Measurements from ENCODE around the gene KIAA1958. TPM values are rescaled to one million over a fixed set of nuclear protein-coding genes. Genes with fewer than 3 reads are reported as not detected.

Gene KIAA1958
- total RNA-seq, 2 experiments from 2014 or later, result 5.6 to 6.8 TPM

DNA sequence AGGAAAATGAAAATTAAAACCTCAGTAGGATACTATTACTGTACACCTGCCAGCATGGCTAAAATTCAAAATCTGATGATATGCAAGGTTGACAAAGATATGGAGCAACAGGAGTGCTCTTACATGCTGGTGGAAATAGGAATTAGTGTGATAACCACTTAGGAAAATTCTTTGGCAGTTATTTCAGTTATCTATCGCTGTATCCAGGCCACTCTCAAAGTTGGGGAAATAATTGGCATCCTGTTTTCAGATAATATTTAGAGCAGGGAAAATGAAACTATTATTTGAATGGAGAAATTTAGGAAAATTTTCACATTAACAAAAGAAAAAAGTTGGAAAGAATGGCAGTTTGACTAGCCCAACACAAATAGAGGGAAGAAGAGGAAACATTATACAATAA, 50.9 kb downstream of the KIAA1958 start:
- ATAC-seq (ENCODE audit: poor library complexity) (no peak), DNase-seq (no peak)
- Histone ChIP-seq H3K9me3 (ENCODE audit: control insufficient read depth in 1 of 2, insufficient read depth in 1 of 2, low read length in 2 of 2) (no peaks in the 10 kb centered on the region), H3K27me3 (ENCODE audit: control insufficient read depth in 1 of 2, insufficient read depth in 2 of 2, low read length in 2 of 2) (no peaks in the 10 kb centered on the region), H3K4me1 (ENCODE audit: insufficient read depth, low read length) (no peaks in the 10 kb centered on the region), H3K27ac (ENCODE audit: low read depth in 1 of 2, low read length in 2 of 2) (no peak overlapping the region), H3K4me3 (ENCODE audit: low read length) (no peak overlapping the region), H3K36me3 (ENCODE audit: insufficient read depth, low read length) (no peaks in the 10 kb centered on the region)
- CTCF ChIA-PET, result no interaction called here
- H3K9me3 Mint-ChIP-seq, result peaks cover 3% of the 10 kb centered on the region
- no peak overlapping the region for H3K27ac Mint-ChIP-seq
- intact Hi-C loops (cut with DNase I, micrococcal nuclease), result no loop called here
- no peaks in the 10 kb centered on the region for H3K27me3 Mint-ChIP-seq
- H3K4me3 Mint-ChIP-seq, result no peak overlapping the region
- H3K4me1 Mint-ChIP-seq (ENCODE audit: low read depth), result peaks cover 11% of the 10 kb centered on the region
- TF ChIP-seq, protein P1, sequence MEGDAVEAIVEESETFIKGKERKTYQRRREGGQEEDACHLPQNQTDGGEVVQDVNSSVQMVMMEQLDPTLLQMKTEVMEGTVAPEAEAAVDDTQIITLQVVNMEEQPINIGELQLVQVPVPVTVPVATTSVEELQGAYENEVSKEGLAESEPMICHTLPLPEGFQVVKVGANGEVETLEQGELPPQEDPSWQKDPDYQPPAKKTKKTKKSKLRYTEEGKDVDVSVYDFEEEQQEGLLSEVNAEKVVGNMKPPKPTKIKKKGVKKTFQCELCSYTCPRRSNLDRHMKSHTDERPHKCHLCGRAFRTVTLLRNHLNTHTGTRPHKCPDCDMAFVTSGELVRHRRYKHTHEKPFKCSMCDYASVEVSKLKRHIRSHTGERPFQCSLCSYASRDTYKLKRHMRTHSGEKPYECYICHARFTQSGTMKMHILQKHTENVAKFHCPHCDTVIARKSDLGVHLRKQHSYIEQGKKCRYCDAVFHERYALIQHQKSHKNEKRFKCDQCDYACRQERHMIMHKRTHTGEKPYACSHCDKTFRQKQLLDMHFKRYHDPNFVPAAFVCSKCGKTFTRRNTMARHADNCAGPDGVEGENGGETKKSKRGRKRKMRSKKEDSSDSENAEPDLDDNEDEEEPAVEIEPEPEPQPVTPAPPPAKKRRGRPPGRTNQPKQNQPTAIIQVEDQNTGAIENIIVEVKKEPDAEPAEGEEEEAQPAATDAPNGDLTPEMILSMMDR (IDR thresholded peaks at IDR 0.05), result no peak
- POLR2A ChIA-PET, result no interaction called here
- no peaks in the 10 kb centered on the region for H3K36me3 Mint-ChIP-seq (ENCODE audit: low read depth)

DNA sequence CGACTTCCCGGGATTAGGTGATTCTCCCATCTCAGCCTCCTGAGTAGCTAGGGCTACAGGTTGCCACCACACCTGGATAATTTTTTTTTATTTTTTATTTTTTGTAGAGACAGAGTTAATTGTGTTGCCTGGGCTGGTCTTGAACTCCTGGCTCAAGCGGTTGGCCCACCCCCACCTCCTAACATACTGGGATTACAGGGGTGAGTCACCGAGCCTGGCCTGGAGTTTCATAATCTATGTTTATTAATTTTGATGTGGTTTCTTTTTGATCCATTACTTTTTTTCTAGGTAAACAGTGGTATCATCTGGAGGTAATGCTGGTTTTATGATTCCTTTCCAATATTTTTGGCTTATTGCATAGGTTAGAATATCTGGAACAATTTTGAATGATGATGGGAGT, 54.2 kb downstream of the KIAA1958 start:
- DNase-seq, result no peak
- no peak for ATAC-seq (ENCODE audit: poor library complexity)
- no peaks in the 10 kb centered on the region for H3K36me3 Mint-ChIP-seq (ENCODE audit: low read depth)
- no peaks in the 10 kb centered on the region for H3K27me3 Mint-ChIP-seq
- no peak overlapping the region for H3K27ac Mint-ChIP-seq
- H3K4me3 Mint-ChIP-seq, result no peak overlapping the region
- H3K4me1 ChIP-seq (ENCODE audit: insufficient read depth, low read length), result no peaks in the 10 kb centered on the region
- H3K27me3 ChIP-seq (ENCODE audit: control insufficient read depth in 1 of 2, insufficient read depth in 2 of 2, low read length in 2 of 2), result no peaks in the 10 kb centered on the region
- ChIA-PET POLR2A (no interaction called here), CTCF (no interaction called here)
- no peak overlapping the region for H3K4me3 ChIP-seq (ENCODE audit: low read length)
- intact Hi-C loops (cut with DNase I, micrococcal nuclease), result no loop called here
- H3K9me3 Mint-ChIP-seq, result no peaks in the 10 kb centered on the region
- TF ChIP-seq, protein P1 (IDR thresholded peaks at IDR 0.05), result no peak
- H3K4me1 Mint-ChIP-seq (ENCODE audit: low read depth), result peaks cover 2% of the 10 kb centered on the region
- no peak overlapping the region for H3K27ac ChIP-seq (ENCODE audit: low read depth in 1 of 2, low read length in 2 of 2)
- H3K9me3 ChIP-seq (ENCODE audit: control insufficient read depth in 1 of 2, insufficient read depth in 1 of 2, low read length in 2 of 2), result no peaks in the 10 kb centered on the region
- H3K36me3 ChIP-seq (ENCODE audit: insufficient read depth, low read length), result no peaks in the 10 kb centered on the region

DNA sequence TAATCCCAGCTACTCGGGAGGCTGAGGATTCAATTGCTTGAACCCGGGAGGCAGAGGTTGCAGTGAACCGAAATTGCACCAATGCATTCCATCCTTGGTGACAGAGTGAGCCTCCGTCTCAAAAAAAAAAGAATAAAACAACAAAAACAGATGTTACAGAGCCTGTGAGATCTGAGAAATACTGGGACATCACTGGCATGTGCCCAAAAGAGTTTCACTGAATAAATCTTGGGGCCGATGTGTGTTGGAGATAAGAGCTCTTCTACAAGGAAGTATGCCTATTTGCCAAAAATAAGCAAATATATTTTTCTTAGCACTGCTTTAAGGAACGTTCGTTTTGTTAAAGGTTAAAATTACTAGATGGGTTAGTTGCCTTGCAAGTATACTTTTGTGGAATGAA, 55.1 kb downstream of the KIAA1958 start:
- CTCF ChIA-PET, result interaction anchor here (0.7 kb wide), 1 partner anchor 11 kb away, joined by 3 read pairs; no protein-coding TSS in a partner anchor
- POLR2A ChIA-PET, result no interaction called here

More for the DNA sequence above, 55.1 kb downstream of the KIAA1958 start:
- Mint-ChIP-seq H3K4me1 (ENCODE audit: low read depth) (peaks cover 5% of the 10 kb centered on the region), H3K4me3 (no peak overlapping the region), H3K9me3 (no peaks in the 10 kb centered on the region), H3K27me3 (no peaks in the 10 kb centered on the region), H3K27ac (no peak overlapping the region), H3K36me3 (ENCODE audit: low read depth) (no peaks in the 10 kb centered on the region)
- no peak for ATAC-seq (ENCODE audit: poor library complexity)
- H3K4me1 ChIP-seq (ENCODE audit: insufficient read depth, low read length), result no peaks in the 10 kb centered on the region
- no peak overlapping the region for H3K4me3 ChIP-seq (ENCODE audit: low read length)
- intact Hi-C loops (cut with DNase I, micrococcal nuclease), result no loop called here
- no peaks in the 10 kb centered on the region for H3K27me3 ChIP-seq (ENCODE audit: control insufficient read depth in 1 of 2, insufficient read depth in 2 of 2, low read length in 2 of 2)
- no peak overlapping the region for H3K27ac ChIP-seq (ENCODE audit: low read depth in 1 of 2, low read length in 2 of 2)
- no peaks in the 10 kb centered on the region for H3K36me3 ChIP-seq (ENCODE audit: insufficient read depth, low read length)
- no peak for DNase-seq
- no peaks in the 10 kb centered on the region for H3K9me3 ChIP-seq (ENCODE audit: control insufficient read depth in 1 of 2, insufficient read depth in 1 of 2, low read length in 2 of 2)
- TF ChIP-seq, protein P1 (IDR thresholded peaks at IDR 0.05), result no peak

Measured in CD4-positive, alpha-beta T cell (primary cell).